K562 treated with DMSO at 1 percent for 12 hours (cell line): Measurements from ENCODE around the gene GFM2. TPM values are rescaled to one million over a fixed set of nuclear protein-coding genes. Genes with fewer than 3 reads are reported as not detected.

ENCODE experiments used
- total RNA-seq: library from RNA; unstranded; fragments of 300-600 nt; gene quantifications from 2 replicates; pipeline ENCODE4 v1.2.3, GENCODE V29; 2022; ENCODE audit not compliant: insufficient read depth

GFM2 gene, protein sequence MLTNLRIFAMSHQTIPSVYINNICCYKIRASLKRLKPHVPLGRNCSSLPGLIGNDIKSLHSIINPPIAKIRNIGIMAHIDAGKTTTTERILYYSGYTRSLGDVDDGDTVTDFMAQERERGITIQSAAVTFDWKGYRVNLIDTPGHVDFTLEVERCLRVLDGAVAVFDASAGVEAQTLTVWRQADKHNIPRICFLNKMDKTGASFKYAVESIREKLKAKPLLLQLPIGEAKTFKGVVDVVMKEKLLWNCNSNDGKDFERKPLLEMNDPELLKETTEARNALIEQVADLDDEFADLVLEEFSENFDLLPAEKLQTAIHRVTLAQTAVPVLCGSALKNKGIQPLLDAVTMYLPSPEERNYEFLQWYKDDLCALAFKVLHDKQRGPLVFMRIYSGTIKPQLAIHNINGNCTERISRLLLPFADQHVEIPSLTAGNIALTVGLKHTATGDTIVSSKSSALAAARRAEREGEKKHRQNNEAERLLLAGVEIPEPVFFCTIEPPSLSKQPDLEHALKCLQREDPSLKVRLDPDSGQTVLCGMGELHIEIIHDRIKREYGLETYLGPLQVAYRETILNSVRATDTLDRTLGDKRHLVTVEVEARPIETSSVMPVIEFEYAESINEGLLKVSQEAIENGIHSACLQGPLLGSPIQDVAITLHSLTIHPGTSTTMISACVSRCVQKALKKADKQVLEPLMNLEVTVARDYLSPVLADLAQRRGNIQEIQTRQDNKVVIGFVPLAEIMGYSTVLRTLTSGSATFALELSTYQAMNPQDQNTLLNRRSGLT
- total RNA-seq, result 13.6 and 30.4 TPM in 2 replicates

DNA sequence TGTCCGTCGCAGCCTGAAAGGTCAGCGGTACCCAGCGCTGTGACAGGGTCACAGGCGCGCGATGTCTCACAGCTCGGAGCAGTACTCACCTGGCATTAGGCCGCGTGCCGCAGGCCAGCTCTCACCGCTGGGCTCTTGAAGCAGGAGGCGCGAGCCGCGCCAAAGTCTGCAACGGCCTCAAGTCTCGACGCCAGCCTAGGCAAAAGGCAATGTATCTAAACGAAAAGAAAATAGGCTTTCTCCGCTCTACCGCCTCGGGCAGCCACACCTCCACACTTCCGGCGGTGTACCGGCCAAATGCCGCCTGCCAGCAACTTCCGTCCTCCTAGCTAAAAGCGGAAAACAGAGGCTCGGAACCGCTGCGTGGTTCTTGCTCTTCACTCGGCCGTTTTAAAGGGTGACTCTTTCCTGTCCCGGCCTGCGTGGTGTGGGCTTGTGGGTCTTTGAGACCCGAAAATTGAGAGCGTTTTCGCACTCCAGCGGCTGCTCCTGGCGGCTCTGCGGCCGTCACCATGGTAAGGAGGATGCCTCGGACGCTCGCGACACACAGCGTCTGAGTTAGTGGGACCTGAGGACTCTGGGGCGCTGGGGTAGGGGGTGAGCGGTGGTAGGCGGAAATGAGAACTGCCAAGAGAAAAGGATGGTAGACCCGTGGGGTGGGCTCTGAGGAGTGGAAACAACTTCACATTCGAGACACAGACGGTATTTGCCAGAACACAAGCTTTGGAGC, at the start of gene GFM2, which contains the start of gene NSA2:
TSS of gene GFM2 (minus strand) at position 269 of the 730 bp plus-strand sequence. CDS start 3,375 bp downstream, outside the sequence.
TSS of gene NSA2 (plus strand) at position 401 of the 730 bp plus-strand sequence. CDS start at position 513, 112 bp downstream.

DNA sequence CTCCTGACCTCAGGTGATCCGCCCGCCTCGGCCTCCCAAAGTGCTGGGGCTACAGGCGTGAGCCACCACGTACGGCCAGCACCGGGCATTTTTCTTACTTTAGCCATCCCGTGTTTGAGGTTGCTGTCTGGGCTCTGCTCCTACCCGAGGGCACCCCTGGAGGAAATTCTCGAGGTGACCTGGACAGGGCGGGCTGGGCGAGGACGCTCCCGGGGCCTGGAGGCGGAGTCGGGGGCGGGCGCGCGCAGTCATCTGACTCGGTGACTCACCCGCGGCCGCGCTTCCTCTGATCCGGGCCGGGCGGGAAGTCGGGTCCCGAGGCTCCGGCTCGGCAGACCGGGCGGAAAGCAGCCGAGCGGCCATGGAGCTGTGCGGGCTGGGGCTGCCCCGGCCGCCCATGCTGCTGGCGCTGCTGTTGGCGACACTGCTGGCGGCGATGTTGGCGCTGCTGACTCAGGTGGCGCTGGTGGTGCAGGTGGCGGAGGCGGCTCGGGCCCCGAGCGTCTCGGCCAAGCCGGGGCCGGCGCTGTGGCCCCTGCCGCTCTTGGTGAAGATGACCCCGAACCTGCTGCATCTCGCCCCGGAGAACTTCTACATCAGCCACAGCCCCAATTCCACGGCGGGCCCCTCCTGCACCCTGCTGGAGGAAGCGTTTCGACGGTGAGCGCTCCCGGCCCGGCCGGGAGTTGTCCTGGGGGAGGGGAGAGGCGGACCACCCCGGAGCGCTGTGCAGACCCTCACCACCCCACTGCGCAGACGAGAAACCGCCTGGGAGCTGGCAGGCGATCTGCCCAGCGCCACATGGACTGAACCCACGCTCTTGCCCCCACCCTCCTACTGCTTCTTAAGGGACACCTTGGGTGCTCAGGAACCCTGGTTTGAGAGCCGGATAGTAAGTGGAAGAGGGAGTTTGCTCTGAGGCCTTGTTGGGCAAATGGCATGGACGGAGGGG, 81.7 kb downstream of the GFM2 start, which contains the start of gene HEXB:
TSS of gene HEXB (plus strand) at position 334 of the 952 bp plus-strand sequence. CDS start at position 362, 28 bp downstream.

Other genes with a start within 250 kb of the GFM2 start
- gene ENC1, start 126.4 kb downstream of the GFM2 start, total RNA-seq, result 0.36 and 0.90 TPM in 2 replicates
- gene HEXB, start 81.9 kb downstream of the GFM2 start, total RNA-seq, result 173 and 199 TPM in 2 replicates
- 72.2 and 84.2 TPM in 2 replicates for gene NSA2, start 132 bp upstream of the GFM2 start, total RNA-seq
- gene FAM169A, start 99.3 kb upstream of the GFM2 start, total RNA-seq, result not detected in 2 replicates